GM19467 (cell line): ENCODE results near the gene SPI1.

Experiments used
- ATAC-seq: cut with Tn5 transposase; IDR thresholded peaks from one replicate; pipeline ENCODE4 v1.9.1; 2021; ENCODE audit warnings: mild to moderate bottlenecking, moderate library complexity; ENCODE audit not compliant: unreplicated experiment

The SPI1 gene

GRCh38 chr11:47407746-47408590, 29.6 kb upstream of the SPI1 start, which contains the start of gene SLC39A13:
Gene SLC39A13, plus strand, starts transcription at chr11:47408590. Its CDS starts 1,505 bp downstream, at chr11:47410095.
- ATAC-seq = peak; percentile 84

GRCh38 chr11:47406896-47407745, 28.8 kb upstream of the SPI1 start:
- no peak for ATAC-seq

- ATAC-seq = no peak
Observed at GRCh38 chr11:47403571-47403970, 25.2 kb upstream of the SPI1 start.

GRCh38 chr11:47403135-47403534, 24.8 kb upstream of the SPI1 start:
- no peak for ATAC-seq

GRCh38 chr11:47400768-47401279, 22.5 kb upstream of the SPI1 start:
- peak; percentile 69 for ATAC-seq

- ATAC-seq = peak; percentile 39
Observed at GRCh38 chr11:47399860-47400767, 21.8 kb upstream of the SPI1 start.

- no peak for ATAC-seq
Observed at GRCh38 chr11:47398551-47398950, 20.2 kb upstream of the SPI1 start.

GRCh38 chr11:47398011-47398410, 19.7 kb upstream of the SPI1 start:
- ATAC-seq = no peak

GRCh38 chr11:47396049-47396320, 17.6 kb upstream of the SPI1 start:
- ATAC-seq = no peak

GRCh38 chr11:47395223-47396048, 17.1 kb upstream of the SPI1 start:
- ATAC-seq = no peak

- no peak for ATAC-seq
Observed at GRCh38 chr11:47394322-47395222, 16.2 kb upstream of the SPI1 start.

- ATAC-seq = no peak
Observed at GRCh38 chr11:47394050-47394321, 15.6 kb upstream of the SPI1 start.

- ATAC-seq = no peak
Observed at GRCh38 chr11:47393163-47394049, 15.1 kb upstream of the SPI1 start.

- no peak for ATAC-seq
Observed at GRCh38 chr11:47392546-47393162, 14.3 kb upstream of the SPI1 start.

- ATAC-seq = no peak
Observed at GRCh38 chr11:47391711-47392432, 13.5 kb upstream of the SPI1 start.

- ATAC-seq = no peak
Observed at GRCh38 chr11:47391077-47391583, 12.8 kb upstream of the SPI1 start.

- no peak for ATAC-seq
Observed at GRCh38 chr11:47390422-47390760, 12.0 kb upstream of the SPI1 start.
